Measurements from ENCODE around the gene SLC16A12.

The SLC16A12 gene

DNA sequence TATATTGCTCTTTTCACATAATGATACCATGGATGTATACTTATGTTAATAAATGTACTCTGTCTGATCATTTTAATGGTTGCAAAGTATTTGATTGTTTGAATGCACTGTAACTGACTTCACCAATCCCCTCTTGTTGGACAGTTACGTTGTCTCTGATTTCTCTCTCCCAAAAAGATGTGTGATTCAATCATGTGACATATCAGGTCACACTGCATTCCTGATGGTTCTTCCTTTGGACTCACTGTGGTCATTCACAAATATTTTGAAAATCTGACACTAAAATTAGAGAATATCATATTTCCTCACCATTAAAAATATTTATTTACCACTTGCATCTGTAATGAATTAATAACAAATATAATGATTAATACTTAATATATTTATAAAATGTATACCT is 22.2 kb downstream of the SLC16A12 start:
- Histone ChIP-seq H3K27ac (ENCODE audit: low read depth, low read length) (no peak overlapping the region), H3K9me3 (ENCODE audit: control insufficient read depth, insufficient read depth, low read depth, low read length) (no peaks in the 10 kb centered on the region), H3K9ac (ENCODE audit: low read length) (no peak overlapping the region), H3K4me3 (ENCODE audit: low read depth, low read length) (no peak overlapping the region), H3K36me3 (ENCODE audit: control insufficient read depth, insufficient read depth, low read length) (no peaks in the 10 kb centered on the region), H3K4me1 (ENCODE audit: control insufficient read depth, insufficient read depth, low read length) (peaks cover 15% of the 10 kb centered on the region), H3K27me3 (ENCODE audit: control insufficient read depth, insufficient read depth, low read length) (no peaks in the 10 kb centered on the region)

DNA sequence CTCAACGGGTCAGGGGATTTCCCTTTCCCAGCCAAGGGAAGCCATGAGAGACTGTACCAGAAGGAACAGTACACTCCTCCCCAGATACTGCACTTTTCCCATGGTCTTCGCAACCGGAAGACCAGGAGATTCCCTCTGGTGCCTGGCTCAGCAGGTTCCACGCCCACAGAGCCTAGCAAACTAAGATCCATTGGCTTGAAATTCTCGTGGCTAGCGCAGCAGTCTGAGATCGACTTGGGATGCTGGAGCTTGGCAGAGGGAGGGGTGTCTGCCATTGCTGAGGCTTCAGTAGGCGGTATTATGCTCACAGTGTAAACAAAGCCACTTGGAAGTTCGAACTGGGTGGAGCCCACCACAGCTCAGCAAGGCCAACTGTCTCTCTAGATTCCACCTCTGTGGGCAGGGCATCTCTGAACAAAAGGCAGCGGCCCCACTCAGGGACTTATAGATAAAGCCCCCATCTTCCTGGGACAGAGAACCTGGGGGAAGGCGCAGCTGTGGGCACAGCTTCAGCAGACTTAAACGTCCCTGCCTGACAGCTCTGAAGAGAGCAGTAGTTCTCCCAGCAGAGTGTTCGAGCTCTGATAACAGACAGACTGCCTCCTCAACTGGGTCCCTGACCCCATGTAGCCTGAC is 29.6 kb downstream of the SLC16A12 start:
- H3K9me3 ChIP-seq (ENCODE audit: control insufficient read depth, insufficient read depth, low read depth, low read length) = no peaks in the 10 kb centered on the region

DNA sequence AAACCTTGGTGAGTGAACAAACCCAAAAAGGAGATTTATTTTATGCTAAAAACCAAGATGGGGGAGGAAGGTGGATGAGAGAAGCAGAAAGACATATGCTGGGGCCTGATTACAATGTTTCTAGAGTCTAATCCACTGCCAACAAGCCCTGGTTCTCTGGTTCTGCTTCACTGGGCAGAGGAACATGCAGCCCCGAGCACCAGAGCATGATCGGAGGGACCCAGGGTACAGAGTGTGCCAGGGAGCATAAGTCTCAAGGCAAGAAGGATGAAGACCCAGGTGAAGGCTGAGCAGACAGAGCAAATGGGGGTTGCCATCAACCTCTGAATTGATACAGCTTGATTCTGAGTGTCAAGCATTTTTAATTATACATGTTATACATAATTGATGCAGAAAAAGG is 30.7 kb downstream of the SLC16A12 start:
- Histone ChIP-seq H3K27ac (ENCODE audit: low read depth, low read length) (no peak overlapping the region), H3K9ac (ENCODE audit: low read length) (no peak overlapping the region)

More for the DNA sequence above, 29.6 kb downstream of the SLC16A12 start:
- Histone ChIP-seq H3K4me3 (ENCODE audit: low read depth, low read length) (no peak overlapping the region), H3K4me1 (ENCODE audit: control insufficient read depth, insufficient read depth, low read length) (peaks cover 6% of the 10 kb centered on the region; the same call in 1 of the 2 replicates), H3K9ac (ENCODE audit: low read length) (no peak overlapping the region), H3K27ac (ENCODE audit: low read depth, low read length) (no peak overlapping the region), H3K36me3 (ENCODE audit: control insufficient read depth, insufficient read depth, low read length) (no peaks in the 10 kb centered on the region), H3K27me3 (ENCODE audit: control insufficient read depth, insufficient read depth, low read length) (no peaks in the 10 kb centered on the region)

DNA sequence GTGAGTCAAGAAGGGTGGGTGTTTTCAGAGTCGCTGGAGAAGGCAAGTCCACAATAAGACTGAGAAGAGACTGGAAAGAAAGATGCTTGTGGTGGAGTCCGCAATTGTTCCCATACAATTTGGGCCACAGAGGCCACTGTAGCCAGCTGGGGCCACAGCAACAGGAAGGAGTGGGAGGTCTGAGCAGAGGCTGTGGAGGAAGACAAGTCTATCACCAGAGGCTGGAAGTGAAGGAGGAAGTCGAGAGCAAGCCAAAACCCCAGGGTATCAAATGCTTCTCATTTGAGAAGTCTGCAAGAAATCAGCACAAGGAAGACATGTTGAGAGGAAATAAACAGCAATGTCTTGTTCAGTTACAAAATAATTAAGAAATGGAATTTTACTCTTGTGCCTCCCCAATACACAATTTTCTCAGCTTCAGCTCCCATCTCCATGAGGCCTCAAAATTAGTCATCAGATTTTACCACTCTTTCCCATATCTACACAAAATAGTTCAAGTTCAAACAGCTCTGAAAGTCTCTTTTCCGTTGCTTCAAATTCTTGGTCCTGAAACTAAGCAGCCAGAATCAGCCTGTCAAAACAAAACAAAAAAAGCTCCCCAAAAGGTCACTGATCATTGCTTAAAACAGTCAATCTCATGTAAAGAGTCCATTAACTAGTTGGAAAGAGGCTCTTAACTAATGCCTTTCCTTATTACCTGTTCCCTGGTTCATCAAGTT is 31.6 kb downstream of the SLC16A12 start:
- Histone ChIP-seq H3K9me3 (ENCODE audit: control insufficient read depth, insufficient read depth, low read depth, low read length) (no peaks in the 10 kb centered on the region), H3K36me3 (ENCODE audit: control insufficient read depth, insufficient read depth, low read length) (no peaks in the 10 kb centered on the region), H3K27ac (ENCODE audit: low read depth, low read length) (no peak overlapping the region), H3K27me3 (ENCODE audit: control insufficient read depth, insufficient read depth, low read length) (no peaks in the 10 kb centered on the region), H3K4me3 (ENCODE audit: low read depth, low read length) (no peak overlapping the region), H3K4me1 (ENCODE audit: control insufficient read depth, insufficient read depth, low read length) (peaks cover 6% of the 10 kb centered on the region; the same call in 1 of the 2 replicates), H3K9ac (ENCODE audit: low read length) (no peak overlapping the region)

More for the DNA sequence above, 30.7 kb downstream of the SLC16A12 start:
- Histone ChIP-seq H3K4me1 (ENCODE audit: control insufficient read depth, insufficient read depth, low read length) (peaks cover 6% of the 10 kb centered on the region; the same call in 1 of the 2 replicates), H3K27me3 (ENCODE audit: control insufficient read depth, insufficient read depth, low read length) (no peaks in the 10 kb centered on the region), H3K9me3 (ENCODE audit: control insufficient read depth, insufficient read depth, low read depth, low read length) (no peaks in the 10 kb centered on the region), H3K4me3 (ENCODE audit: low read depth, low read length) (no peak overlapping the region), H3K36me3 (ENCODE audit: control insufficient read depth, insufficient read depth, low read length) (no peaks in the 10 kb centered on the region)

DNA sequence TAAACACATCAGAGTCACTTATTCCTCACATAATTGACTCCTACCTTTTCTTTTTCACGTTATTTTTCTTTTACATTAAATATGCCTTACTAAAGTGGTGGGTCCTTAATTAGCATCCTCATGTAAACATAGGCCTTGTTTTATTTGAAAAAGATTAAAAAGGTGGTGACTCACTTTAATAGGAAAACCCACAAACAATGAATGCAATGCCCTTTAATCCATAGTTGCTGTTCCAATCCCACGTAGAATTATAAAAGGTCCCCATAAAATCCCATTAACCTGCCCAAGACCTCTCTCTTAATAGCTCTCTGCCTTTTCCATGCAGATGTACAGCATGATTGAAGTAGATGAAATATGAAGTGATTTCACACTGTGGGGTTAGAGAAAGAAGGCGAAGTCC is 32.2 kb downstream of the SLC16A12 start:
- H3K4me1 ChIP-seq (ENCODE audit: control insufficient read depth, insufficient read depth, low read length) = peaks cover 6% of the 10 kb centered on the region; the same call in 1 of the 2 replicates
- H3K4me3 ChIP-seq (ENCODE audit: low read depth, low read length) = no peak overlapping the region
- H3K9ac ChIP-seq (ENCODE audit: low read length) = no peak overlapping the region
- H3K27ac ChIP-seq (ENCODE audit: low read depth, low read length) = no peak overlapping the region
- H3K9me3 ChIP-seq (ENCODE audit: control insufficient read depth, insufficient read depth, low read depth, low read length) = no peaks in the 10 kb centered on the region
- H3K27me3 ChIP-seq (ENCODE audit: control insufficient read depth, insufficient read depth, low read length) = no peaks in the 10 kb centered on the region
- no peaks in the 10 kb centered on the region for H3K36me3 ChIP-seq (ENCODE audit: control insufficient read depth, insufficient read depth, low read length)

DNA sequence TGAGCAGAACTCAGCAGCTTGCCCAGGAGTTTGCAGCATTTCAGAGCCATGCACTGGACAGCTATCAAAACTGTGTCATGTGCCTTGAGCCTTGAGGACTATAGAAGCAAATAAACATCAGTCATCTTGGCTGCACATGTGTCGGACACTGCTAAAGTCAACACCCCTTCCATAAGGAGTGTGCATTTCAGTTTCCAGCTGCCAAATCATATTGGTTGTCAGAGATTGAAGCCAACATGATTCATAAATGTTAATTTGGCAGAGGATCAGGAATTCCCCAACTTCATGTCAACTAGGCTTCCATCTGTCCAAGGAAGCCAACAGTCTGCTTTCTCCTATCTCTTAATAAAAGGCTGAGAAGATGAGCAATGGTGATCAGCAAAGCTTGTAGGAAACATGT is 32.8 kb downstream of the SLC16A12 start:
- Histone ChIP-seq H3K27me3 (ENCODE audit: control insufficient read depth, insufficient read depth, low read length) (no peaks in the 10 kb centered on the region), H3K4me1 (ENCODE audit: control insufficient read depth, insufficient read depth, low read length) (peaks cover 6% of the 10 kb centered on the region; the same call in 1 of the 2 replicates), H3K27ac (ENCODE audit: low read depth, low read length) (no peak overlapping the region), H3K9ac (ENCODE audit: low read length) (no peak overlapping the region), H3K4me3 (ENCODE audit: low read depth, low read length) (no peak overlapping the region), H3K36me3 (ENCODE audit: control insufficient read depth, insufficient read depth, low read length) (no peaks in the 10 kb centered on the region), H3K9me3 (ENCODE audit: control insufficient read depth, insufficient read depth, low read depth, low read length) (no peaks in the 10 kb centered on the region)

DNA sequence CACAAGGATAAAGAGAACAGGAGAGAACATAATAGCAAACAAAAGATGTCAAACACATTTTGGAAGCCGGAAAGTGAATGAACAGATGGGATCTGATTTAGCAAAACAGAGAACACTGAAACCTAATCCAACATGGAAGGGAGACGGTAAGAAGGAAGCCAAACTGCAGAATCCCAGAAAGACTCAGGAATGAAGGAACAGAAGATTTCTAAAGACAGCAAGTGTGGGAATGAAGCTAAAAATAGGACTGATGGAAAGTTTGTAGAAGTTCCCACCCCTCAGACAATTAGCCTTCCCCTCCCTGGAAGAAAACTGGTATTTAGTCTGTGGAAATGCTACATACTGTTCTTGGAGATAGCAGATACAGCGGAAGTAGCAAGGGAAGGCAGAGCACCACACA is 40.8 kb downstream of the SLC16A12 start:
- H3K27ac ChIP-seq (ENCODE audit: low read depth, low read length) = no peak overlapping the region
- H3K9ac ChIP-seq (ENCODE audit: low read length) = no peak overlapping the region
- no peaks in the 10 kb centered on the region for H3K9me3 ChIP-seq (ENCODE audit: control insufficient read depth, insufficient read depth, low read depth, low read length)
- no peaks in the 10 kb centered on the region for H3K36me3 ChIP-seq (ENCODE audit: control insufficient read depth, insufficient read depth, low read length)
- H3K4me3 ChIP-seq (ENCODE audit: low read depth, low read length) = no peak overlapping the region
- H3K4me1 ChIP-seq (ENCODE audit: control insufficient read depth, insufficient read depth, low read length) = peaks cover 13% of the 10 kb centered on the region
- no peaks in the 10 kb centered on the region for H3K27me3 ChIP-seq (ENCODE audit: control insufficient read depth, insufficient read depth, low read length)

DNA sequence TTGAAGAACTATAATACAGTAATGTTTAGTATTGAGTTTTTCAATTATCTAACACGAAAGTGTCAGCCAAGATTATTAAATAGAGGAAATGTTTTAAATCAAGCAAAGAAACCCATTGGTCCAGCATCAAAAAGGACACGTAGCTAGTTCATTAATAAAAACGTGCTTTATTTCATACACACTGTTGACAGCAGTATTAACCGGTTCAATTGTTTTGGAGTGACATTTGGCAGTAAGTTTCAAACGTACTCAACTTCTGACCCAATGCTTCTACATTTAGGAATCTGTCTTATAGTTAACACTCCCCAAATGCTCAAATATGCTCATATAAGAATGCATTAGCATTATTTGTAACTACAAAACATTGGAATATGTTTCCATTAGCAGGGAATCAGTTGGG is 41.3 kb downstream of the SLC16A12 start:
- H3K4me1 ChIP-seq (ENCODE audit: control insufficient read depth, insufficient read depth, low read length) = peaks cover 13% of the 10 kb centered on the region
- no peak overlapping the region for H3K9ac ChIP-seq (ENCODE audit: low read length)
- no peak overlapping the region for H3K4me3 ChIP-seq (ENCODE audit: low read depth, low read length)
- no peaks in the 10 kb centered on the region for H3K27me3 ChIP-seq (ENCODE audit: control insufficient read depth, insufficient read depth, low read length)
- H3K36me3 ChIP-seq (ENCODE audit: control insufficient read depth, insufficient read depth, low read length) = no peaks in the 10 kb centered on the region
- H3K27ac ChIP-seq (ENCODE audit: low read depth, low read length) = no peak overlapping the region
- no peaks in the 10 kb centered on the region for H3K9me3 ChIP-seq (ENCODE audit: control insufficient read depth, insufficient read depth, low read depth, low read length)

DNA sequence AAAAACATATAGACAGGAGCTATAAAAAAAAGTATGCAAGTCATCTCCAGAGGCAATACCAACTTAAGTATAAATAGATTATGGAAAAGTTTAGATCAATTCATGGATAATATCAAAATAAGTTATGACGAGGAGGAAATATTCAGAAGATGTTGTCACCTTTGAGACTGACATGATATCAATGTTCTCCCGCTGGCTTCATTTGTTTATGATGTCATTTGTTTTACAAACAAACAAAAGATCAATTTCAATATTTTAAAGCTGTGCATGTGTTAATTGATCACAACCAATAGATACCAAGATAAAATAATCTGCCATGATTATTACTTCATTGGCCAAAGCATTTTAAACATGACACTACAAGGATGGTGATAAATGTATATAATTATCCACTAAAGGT is 43.5 kb downstream of the SLC16A12 start:
- no peak overlapping the region for H3K9ac ChIP-seq (ENCODE audit: low read length)
- H3K27me3 ChIP-seq (ENCODE audit: control insufficient read depth, insufficient read depth, low read length) = no peaks in the 10 kb centered on the region
- H3K4me3 ChIP-seq (ENCODE audit: low read depth, low read length) = no peak overlapping the region

DNA sequence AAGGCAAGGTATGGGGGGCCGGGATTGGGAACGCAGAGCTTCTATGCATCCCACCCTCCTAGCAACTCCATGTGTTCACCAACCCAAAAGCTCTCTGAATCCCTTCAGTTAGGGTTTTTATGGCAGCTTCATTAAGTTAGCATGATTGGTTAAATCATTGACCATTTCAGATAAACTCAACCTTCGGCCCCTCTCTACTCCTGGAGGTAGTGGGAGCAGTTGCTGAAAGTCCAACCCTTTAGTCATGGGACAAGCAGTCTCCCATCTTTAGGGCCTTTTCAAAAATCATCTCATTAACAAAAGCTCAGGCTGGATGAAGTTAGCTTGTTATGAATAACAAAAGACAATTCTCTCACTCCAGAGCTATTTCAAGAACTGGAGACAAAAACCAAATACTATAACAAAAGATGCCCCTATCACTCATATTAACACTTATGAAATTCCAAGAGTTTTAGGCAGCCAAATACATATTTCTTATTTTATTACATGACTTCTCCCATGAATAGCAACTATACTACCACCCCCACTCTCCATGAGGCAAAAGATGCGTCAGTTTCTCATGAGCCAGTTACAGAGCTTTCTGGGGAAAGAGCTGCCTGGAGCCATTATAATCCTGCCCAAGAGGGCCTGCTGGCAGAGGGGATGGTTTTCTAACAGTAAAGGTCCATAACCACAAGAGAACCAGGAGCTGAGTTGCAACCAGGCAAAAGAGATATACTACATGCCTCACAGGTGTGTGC is 44.6 kb downstream of the SLC16A12 start:
- no peak overlapping the region for H3K9ac ChIP-seq (ENCODE audit: low read length)
- no peak overlapping the region for H3K27ac ChIP-seq (ENCODE audit: low read depth, low read length)
- H3K9me3 ChIP-seq (ENCODE audit: control insufficient read depth, insufficient read depth, low read depth, low read length) = no peaks in the 10 kb centered on the region
- H3K4me3 ChIP-seq (ENCODE audit: low read depth, low read length) = no peak overlapping the region
- no peaks in the 10 kb centered on the region for H3K27me3 ChIP-seq (ENCODE audit: control insufficient read depth, insufficient read depth, low read length)
- H3K4me1 ChIP-seq (ENCODE audit: control insufficient read depth, insufficient read depth, low read length) = peaks cover 13% of the 10 kb centered on the region
- H3K36me3 ChIP-seq (ENCODE audit: control insufficient read depth, insufficient read depth, low read length) = no peaks in the 10 kb centered on the region

More for the DNA sequence above, 43.5 kb downstream of the SLC16A12 start:
- H3K36me3 ChIP-seq (ENCODE audit: control insufficient read depth, insufficient read depth, low read length) = no peaks in the 10 kb centered on the region
- H3K27ac ChIP-seq (ENCODE audit: low read depth, low read length) = no peak overlapping the region
- no peaks in the 10 kb centered on the region for H3K9me3 ChIP-seq (ENCODE audit: control insufficient read depth, insufficient read depth, low read depth, low read length)
- H3K4me1 ChIP-seq (ENCODE audit: control insufficient read depth, insufficient read depth, low read length) = peaks cover 13% of the 10 kb centered on the region

DNA sequence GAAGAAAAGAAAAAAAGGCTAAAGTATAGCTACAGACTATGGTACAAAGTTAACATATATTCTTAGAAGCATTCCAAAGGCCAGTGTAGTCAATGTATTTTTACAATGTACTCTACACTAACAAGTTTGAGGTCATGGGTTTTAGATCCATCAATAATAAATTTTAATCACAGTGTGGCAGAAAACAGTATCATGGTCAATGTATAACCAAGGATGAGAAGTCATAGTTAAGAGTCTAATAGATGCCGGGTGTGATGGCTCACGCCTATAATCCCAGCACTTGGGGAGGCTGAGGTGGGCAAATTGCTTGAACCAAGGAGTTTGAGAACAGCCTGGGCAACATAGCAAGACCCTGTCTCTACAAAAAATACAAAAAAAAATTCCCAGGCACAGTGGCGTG is 53.1 kb downstream of the SLC16A12 start:
- no peaks in the 10 kb centered on the region for H3K36me3 ChIP-seq (ENCODE audit: control insufficient read depth, insufficient read depth, low read length)
- peaks cover 16% of the 10 kb centered on the region for H3K4me1 ChIP-seq (ENCODE audit: control insufficient read depth, insufficient read depth, low read length)
- no peaks in the 10 kb centered on the region for H3K9me3 ChIP-seq (ENCODE audit: control insufficient read depth, insufficient read depth, low read depth, low read length)
- H3K27ac ChIP-seq (ENCODE audit: low read depth, low read length) = no peak overlapping the region
- H3K27me3 ChIP-seq (ENCODE audit: control insufficient read depth, insufficient read depth, low read length) = no peaks in the 10 kb centered on the region
- H3K9ac ChIP-seq (ENCODE audit: low read length) = no peak overlapping the region
- H3K4me3 ChIP-seq (ENCODE audit: low read depth, low read length) = no peak overlapping the region

Measured in HUES6 (cell line).